Measurements from ENCODE around the gene SMYD1. TPM values are rescaled to one million over a fixed set of nuclear protein-coding genes. Genes with fewer than 3 reads are reported as not detected.

Gene SMYD1
- total RNA-seq, 1 experiment from 2014 or later: not detected

- ChIA-PET POLR2A (interaction anchor here (0.5 to 1.2 kb wide), 3 partner anchors 11 to 33 kb away, joined by 3 read pairs; partner anchors contain the start of gene RNU2-63P), CTCF (interaction anchor here (1.8 kb wide), 1 partner anchor 110 kb away, joined by 4 read pairs; no protein-coding TSS in a partner anchor), RAD21 (ENCODE audit: low non-redundant PET in 1 of 2, low total read pairs in 2 of 2, uncharacterized antibody in 2 of 2, unreplicated experiment in 2 of 2) (no interaction called here)
- Histone ChIP-seq H3K4me1 (ENCODE audit: control insufficient read depth in 1 of 2, insufficient read depth in 2 of 2, low read length in 2 of 2) (peaks cover 4 to 9% of the 10 kb centered on the region in 2 experiments; a peak in 2 of 4 replicates), H3K79me2 (ENCODE audit: insufficient read depth, low read length) (peaks cover 18% of the 10 kb centered on the region), H3K9me2 (ENCODE audit: insufficient read depth) (no peaks in the 10 kb centered on the region), H3K4me2 (ENCODE audit: low read length) (no peak overlapping the region), H3K27me3 (ENCODE audit: insufficient read depth, low read length) (no peaks in the 10 kb centered on the region), H3K9me3 (ENCODE audit: control insufficient read depth in 1 of 2, insufficient read depth in 1 of 2, low read depth in 1 of 2, low read length in 2 of 2) (no peaks in the 10 kb centered on the region), H3K9ac (ENCODE audit: low read length) (no peak overlapping the region), H3K4me3 (replicated peaks in 1 of 2; ENCODE audit: low read depth in 1 of 2, low read length in 2 of 2) (no peak overlapping the region), H3K27ac (ENCODE audit: low read depth, low read length) (no peak overlapping the region), H2AFZ (ENCODE audit: low read depth, low read length, poor library complexity, severe bottlenecking) (no peak overlapping the region), H4K20me1 (ENCODE audit: insufficient read depth) (no peaks in the 10 kb centered on the region), H3K36me3 (ENCODE audit: control insufficient read depth in 1 of 2, insufficient read depth in 2 of 2, low read length in 2 of 2) (no peaks in the 10 kb centered on the region)
- DNase-seq (ENCODE audit: low read depth, low spot score) (no peak), ATAC-seq (no peak)
- intact Hi-C loops (cut with micrococcal nuclease): no loop called here
- BruUV-seq (replicated peaks): no TSS peak
- no peak for TF ChIP-seq SIN3A (IDR thresholded peaks at IDR 0.05; ENCODE audit: low read depth)
- TF ChIP-seq YY1 (IDR thresholded peaks at IDR 0.05; ENCODE audit: extremely low read depth, insufficient replicate concordance, low read depth, low read length): no peak
- no peak for TF ChIP-seq ZFX (IDR thresholded peaks at IDR 0.05)
- TF ChIP-seq EGR1 (IDR thresholded peaks at IDR 0.05; ENCODE audit: low read depth): no peak
- no peak for TF ChIP-seq RAD21 (IDR thresholded peaks at IDR 0.05; ENCODE audit: low read depth)
- no peak for TF ChIP-seq SRF (IDR thresholded peaks at IDR 0.05; ENCODE audit: low read depth)
- TF ChIP-seq CEBPB (IDR thresholded peaks at IDR 0.05; ENCODE audit: low read depth): no peak
- TF ChIP-seq EZH2 (IDR thresholded peaks at IDR 0.05): no peak
- TF ChIP-seq EZH2phosphoT487 (IDR thresholded peaks at IDR 0.05; ENCODE audit: borderline replicate concordance): no peak
- TF ChIP-seq ZBTB33 (IDR thresholded peaks at IDR 0.05; ENCODE audit: extremely low read depth, insufficient replicate concordance, low read length): no peak
- no peak for TF ChIP-seq MAX (IDR thresholded peaks at IDR 0.05)
- no peak for TF ChIP-seq CBX3 (IDR thresholded peaks at IDR 0.05; ENCODE audit: low read depth)
- TF ChIP-seq ATF3 (IDR thresholded peaks at IDR 0.05): no peak
- no peak for TF ChIP-seq FOSL1 (IDR thresholded peaks at IDR 0.05; ENCODE audit: low read depth)
- no peak for TF ChIP-seq CTCF (IDR thresholded peaks at IDR 0.05 in 2 of 3, conservative IDR thresholded peaks at IDR 0.05 in 1 of 3; ENCODE audit: borderline replicate concordance in 1 of 3, insufficient read depth in 1 of 3, low read depth in 2 of 3, low read length in 2 of 3)
- no peak for TF ChIP-seq POLR2AphosphoS5 (IDR thresholded peaks at IDR 0.05; ENCODE audit: low read depth, low read length)
- TF ChIP-seq SP1 (IDR thresholded peaks at IDR 0.05; ENCODE audit: low read depth): no peak
- no peak for TF ChIP-seq POLR2A (IDR thresholded peaks at IDR 0.05; ENCODE audit: borderline replicate concordance, extremely low read depth, insufficient read depth, insufficient read length)
- no peak for TF ChIP-seq ELF1 (IDR thresholded peaks at IDR 0.05; ENCODE audit: borderline replicate concordance, low read depth)
These were observed 18.0 kb upstream of the SMYD1 start for GRCh38 chr2:88049622-88050021.

Data from HCT116 (cell line).